ENCODE measurements around the gene FOXL2.

- no peak for TF ChIP-seq EZH2 (IDR thresholded peaks at IDR 0.05; ENCODE audit: borderline replicate concordance, low read length)
- TF ChIP-seq, protein P1, sequence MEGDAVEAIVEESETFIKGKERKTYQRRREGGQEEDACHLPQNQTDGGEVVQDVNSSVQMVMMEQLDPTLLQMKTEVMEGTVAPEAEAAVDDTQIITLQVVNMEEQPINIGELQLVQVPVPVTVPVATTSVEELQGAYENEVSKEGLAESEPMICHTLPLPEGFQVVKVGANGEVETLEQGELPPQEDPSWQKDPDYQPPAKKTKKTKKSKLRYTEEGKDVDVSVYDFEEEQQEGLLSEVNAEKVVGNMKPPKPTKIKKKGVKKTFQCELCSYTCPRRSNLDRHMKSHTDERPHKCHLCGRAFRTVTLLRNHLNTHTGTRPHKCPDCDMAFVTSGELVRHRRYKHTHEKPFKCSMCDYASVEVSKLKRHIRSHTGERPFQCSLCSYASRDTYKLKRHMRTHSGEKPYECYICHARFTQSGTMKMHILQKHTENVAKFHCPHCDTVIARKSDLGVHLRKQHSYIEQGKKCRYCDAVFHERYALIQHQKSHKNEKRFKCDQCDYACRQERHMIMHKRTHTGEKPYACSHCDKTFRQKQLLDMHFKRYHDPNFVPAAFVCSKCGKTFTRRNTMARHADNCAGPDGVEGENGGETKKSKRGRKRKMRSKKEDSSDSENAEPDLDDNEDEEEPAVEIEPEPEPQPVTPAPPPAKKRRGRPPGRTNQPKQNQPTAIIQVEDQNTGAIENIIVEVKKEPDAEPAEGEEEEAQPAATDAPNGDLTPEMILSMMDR (IDR thresholded peaks at IDR 0.05; ENCODE audit: low read length), result no peak
Measured at GRCh38 chr3:138943724-138944653, 2.9 kb downstream of the FOXL2 start.
